HG03469 (cell line): ENCODE results near the gene STK32A.

ENCODE experiments used
- ATAC-seq: cut with Tn5 transposase; IDR thresholded peaks from one replicate; pipeline ENCODE4 v1.9.1; 2021; ENCODE audit warnings: mild to moderate bottlenecking, moderate library complexity, moderate number of reproducible peaks; ENCODE audit not compliant: unreplicated experiment

The STK32A gene

DNA sequence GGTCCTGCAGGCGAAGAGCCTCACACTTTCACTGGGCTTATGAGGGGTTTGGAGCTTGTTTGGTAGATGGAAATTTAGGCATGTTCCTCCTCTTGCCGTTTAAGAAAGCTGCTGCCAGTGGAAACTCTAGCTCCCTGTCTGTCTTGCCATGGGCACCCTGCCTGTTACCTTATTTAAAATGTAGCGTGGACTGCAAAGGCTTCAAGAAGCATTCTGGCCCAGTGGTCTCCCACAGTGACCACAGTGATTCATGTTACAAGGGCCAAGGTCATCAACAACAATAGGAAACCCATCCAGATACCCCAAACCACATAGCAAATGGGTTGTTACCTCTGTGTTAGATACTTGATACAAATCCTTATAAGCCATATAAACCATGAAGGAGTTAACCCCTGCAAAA lies 178.4 kb downstream of the STK32A start:
- ATAC-seq, result no peak

DNA sequence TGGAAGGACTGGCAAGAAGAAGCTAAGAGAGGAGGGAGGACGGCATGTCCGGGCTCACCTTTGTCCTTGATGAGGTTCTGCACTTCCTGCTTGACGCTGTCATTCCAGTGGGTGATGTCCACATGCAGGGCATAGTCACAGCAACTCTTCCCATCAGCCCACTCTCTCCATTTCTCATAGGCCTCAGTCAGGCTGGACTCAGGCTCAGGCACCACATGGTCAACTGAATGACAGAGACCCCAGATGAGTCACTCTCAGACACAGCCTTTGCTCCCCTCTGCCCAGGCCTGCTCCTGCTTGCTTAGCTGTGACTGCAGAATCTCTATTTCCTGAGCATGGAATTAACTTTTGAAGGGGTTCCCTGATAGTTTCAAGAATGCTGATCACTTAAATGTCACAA lies 180.8 kb downstream of the STK32A start:
- ATAC-seq, result no peak

DNA sequence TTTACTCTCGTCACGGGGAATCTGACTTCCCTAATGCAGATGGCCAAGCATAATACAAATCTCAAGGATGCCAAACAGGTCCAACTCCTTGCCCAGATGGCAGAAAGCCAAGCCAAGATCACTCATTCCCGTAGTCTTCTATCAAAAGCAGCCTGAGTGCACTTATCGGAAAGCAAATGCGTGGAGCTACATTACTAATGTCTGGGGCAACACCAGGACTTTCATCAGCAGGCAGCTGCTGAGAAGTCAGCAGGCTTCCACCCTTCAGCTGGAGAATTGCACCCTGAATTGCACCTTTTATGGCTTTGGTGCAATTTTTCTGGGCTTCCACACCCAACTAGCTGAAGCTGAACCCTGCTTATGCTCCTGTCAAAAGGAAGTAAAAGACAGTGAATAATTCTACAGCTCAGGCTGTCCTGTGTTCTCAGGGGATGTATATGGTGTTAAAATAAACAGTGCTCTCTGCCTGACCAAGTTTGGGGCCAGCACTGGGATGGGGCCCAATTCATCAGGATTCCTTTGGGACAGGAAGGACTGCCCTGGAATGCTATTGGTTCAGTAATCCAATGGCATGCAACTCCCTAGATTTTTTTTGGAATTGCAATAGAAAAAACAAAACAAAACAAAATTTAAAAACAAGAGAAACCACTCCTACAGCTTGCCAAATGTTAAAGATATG lies 182.4 kb downstream of the STK32A start:
- ATAC-seq, result no peak

DNA sequence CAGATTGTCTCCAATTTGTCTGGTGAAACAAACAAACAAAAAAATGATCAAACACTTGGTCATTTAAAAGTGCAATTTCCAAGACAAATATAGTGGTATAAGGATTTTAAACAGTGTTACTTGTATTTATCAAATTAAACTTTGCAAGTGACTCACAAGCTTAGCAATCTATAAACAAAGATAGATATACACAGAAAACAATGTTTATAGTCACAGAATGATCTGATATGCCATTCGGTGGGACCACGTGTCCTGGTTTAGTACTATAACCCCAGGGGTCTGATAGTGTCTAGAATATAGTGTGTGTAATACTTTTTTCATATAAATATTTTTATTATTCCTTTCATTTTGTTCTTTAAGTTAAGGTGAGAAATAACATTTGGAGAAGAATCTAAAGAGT lies 183.8 kb downstream of the STK32A start:
- no peak for ATAC-seq

DNA sequence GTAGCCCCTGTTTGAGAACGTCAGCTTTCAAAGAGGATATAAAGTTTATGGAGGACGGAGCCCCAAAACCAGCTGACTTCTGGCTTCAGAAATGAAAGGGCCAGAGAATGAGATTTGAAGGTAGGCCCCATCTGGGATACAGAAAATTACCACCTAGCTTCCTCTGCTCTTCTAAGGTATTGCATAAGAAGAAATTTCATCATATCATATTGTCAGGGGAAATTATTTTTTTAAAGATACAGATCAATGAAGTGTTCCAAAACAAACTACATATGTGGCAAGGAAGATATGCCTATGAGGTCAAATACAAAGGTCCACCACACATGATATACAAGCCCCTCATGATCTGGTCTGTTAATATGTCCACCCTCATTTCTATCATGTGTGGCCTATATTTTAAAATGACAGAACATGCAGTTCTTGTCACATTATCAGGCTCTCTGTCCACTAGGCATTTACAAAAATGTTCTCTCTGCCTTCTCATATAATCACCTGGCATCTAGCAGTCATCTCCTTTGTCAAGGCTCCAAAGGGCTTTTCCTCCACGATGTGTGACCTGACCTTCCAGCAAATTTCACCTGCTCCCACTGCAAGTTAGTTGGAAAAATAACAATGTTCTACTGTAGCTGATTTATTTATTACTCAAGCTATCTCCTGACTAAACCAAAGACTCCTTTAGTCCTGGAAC lies 192.0 kb downstream of the STK32A start:
- ATAC-seq, result no peak

DNA sequence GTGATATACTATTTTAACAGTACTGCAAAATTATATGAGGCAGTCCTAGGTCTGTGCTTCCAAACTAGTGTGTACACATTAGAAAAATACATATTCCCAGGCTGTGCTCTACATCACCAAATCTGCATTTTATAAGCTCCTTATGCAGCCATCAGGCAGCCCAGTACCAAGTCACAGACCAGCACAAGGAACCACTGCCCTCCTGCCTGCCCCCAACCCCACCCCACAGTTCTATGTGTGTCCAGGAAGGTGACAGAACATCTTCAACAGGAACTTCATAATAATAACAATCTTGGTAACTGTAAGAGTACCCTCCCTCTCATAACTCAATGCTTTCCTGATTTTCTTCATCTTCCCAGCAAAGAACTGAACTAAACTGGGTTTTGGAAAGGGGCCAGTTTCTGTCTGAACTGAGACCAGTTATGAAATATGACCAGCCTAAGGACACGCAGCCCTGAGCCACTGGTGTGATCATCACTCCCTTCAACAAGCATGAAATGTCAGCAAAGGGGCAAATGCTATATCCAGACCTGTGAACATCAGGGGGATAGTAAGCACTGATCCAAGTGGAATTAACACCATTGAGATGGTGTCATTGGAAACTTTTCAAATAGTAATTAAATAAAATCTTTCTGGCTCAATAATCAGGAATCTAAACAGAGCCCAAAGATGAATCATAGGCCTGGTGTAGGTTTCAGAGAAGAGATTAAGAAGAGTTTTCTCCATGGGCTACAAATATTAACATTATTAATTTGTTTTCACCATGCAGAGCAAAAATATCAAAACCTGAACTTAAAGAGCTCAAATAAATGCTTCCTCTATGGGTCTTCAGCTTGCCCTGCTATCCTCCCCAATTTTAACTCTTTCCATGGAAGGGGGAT lies 192.9 kb downstream of the STK32A start:
- no peak for ATAC-seq

DNA sequence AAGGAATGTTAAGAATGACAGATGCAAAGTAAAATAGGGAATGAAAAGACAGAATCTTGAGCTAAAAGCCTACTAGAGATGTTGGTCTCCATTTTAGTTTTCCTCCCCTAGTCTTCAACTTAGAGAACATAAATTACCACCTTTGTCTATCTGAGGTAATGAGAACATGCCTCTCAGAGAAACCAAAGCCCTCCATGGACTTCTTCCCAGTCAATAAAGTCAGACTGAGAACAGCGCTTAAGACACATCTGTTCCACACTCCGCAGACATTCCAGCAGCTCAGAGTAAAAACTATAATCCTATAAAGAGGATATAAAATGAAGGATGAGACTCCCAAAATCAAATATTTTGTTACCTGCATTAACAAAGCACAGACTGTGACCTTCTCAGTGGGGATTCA lies 195.8 kb downstream of the STK32A start:
- no peak for ATAC-seq

DNA sequence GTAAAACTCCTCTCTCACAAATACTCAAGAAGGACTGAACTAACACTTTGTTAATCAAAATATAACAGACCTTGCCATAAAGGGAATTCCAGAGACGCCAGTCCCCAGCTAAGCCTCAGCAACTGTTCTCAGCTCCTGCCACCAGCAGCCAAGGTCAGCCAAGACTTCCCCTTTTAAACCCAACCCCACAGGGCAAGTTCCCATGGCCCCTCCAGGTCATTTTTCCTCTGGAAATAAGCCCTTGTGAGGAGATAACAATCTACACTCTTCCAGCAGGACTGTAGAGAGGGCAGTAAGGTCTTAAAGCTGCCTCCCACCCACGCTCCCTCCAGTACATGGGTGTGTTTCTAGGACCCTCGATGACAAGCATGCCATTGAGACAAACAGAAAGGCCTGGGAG lies 196.8 kb downstream of the STK32A start:
- ATAC-seq, result no peak

DNA sequence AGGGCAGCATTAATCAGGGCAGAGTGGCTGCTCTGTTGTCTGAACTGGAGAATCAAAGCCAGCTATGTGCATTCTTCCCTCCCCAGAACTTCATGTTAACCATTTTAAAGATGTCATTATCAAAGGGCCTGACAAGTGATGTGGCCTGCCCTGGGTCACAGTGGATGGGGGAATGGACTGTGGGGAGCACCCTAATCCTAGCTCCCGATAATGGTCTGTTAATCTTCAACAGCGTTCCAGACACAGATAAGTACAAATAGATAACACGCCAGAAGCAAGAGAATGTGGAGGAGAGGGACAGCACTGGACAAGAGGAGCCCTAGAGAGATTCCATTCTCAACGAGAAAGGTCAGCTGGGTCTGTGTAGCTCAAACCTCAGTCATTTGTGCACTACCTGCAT lies 197.5 kb downstream of the STK32A start:
- ATAC-seq, result no peak

DNA sequence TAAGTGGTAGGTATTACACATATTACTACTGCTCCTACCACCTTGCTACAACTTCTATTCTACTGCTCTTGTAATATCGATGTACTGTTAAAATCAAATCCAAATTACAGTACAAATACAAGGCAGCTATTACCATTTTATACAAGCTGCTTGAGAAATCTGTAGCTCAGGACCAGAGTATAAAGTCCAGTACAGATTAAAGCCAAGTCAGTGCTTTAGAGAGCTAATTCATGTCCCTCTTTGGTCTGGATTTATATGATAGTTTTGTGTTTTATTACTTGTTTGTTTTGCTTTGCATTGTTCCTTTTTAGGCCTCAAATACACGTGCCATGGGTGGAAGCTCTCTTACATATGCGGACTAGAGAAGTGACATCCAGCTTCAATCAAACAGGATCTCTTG lies 199.2 kb downstream of the STK32A start:
- no peak for ATAC-seq

DNA sequence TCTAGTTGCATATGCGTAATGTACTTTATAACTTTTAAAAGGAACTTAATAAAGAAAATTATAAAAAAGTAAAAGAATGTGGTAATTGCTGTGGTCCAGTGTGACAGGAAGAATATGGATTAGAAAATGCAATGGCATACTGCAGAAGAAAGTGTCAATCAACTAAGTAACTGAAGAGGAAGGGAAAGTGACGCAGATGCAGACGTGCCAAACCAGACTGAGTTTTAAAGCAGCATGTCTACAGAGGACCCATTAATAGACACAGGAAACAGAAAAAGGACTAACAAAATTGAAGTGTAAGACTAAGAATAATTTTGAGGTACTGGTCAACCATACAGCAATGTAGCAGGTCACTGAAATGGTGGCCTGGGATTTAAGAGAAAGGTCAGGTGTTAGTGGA lies 201.8 kb downstream of the STK32A start:
- ATAC-seq, result peak; percentile 84

DNA sequence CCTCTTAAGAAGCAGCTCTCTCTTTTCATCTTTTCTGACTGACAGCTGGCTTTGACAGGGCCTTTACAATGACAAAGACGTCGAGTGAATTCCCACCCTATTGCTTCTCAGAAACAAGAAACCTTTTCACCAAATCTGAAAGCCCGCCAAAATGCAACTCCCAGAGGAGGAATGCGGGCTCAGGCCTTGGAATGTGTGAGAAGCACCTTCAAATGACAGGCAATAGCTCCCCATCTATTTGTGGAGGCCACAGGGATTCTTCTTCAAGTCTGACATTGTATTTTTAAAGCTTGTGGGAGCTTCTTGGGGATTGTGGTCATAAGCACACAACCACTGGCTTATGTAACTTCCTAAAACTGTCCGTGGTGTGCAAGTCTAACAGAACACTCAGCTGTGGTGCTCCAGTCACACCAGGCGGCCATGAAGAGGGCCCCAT lies 202.4 kb downstream of the STK32A start:
- no peak for ATAC-seq
